ENCODE data around the gene PALS1.

DNA sequence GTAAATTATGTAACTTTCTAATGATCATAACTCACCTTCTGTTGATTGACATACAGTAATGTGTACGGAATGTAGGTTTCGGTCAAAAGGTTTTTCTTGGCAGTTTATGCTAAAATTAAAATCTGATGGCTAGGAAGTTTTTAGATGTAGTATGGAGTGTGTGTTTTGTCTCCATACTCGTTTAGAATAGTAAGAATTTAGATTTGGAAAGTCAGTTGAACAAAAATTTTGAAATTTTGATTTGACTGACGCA lies 859 bp downstream of the PALS1 start:
- no peak for TF ChIP-seq POLR2AphosphoS5 (IDR thresholded peaks at IDR 0.05)
- TF ChIP-seq, protein P1, sequence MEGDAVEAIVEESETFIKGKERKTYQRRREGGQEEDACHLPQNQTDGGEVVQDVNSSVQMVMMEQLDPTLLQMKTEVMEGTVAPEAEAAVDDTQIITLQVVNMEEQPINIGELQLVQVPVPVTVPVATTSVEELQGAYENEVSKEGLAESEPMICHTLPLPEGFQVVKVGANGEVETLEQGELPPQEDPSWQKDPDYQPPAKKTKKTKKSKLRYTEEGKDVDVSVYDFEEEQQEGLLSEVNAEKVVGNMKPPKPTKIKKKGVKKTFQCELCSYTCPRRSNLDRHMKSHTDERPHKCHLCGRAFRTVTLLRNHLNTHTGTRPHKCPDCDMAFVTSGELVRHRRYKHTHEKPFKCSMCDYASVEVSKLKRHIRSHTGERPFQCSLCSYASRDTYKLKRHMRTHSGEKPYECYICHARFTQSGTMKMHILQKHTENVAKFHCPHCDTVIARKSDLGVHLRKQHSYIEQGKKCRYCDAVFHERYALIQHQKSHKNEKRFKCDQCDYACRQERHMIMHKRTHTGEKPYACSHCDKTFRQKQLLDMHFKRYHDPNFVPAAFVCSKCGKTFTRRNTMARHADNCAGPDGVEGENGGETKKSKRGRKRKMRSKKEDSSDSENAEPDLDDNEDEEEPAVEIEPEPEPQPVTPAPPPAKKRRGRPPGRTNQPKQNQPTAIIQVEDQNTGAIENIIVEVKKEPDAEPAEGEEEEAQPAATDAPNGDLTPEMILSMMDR (IDR thresholded peaks at IDR 0.05), result no peak

Data from suprapubic skin (tissue), 3 donors.